ENCODE data around the gene FBXL5. TPM values are rescaled to one million over a fixed set of nuclear protein-coding genes. Genes with fewer than 3 reads are reported as not detected.

Gene FBXL5
- total RNA-seq, 1 experiment from 2014 or later: 69.6 TPM

GRCh38 chr4:15702941-15703403 is 47.8 kb upstream of the FBXL5 start, which contains the start of gene BST1:
Gene BST1, plus strand, starts transcription at chr4:15703065. Its CDS starts 80 bp downstream, at chr4:15703145.
- H3K27ac Mint-ChIP-seq: no peak within 1 kb of the TSS
- peaks cover 25% of the 10 kb centered on the region for H3K27me3 Mint-ChIP-seq (ENCODE audit: low read depth)
- peaks cover 19% of the 10 kb centered on the region for H3K9me3 Mint-ChIP-seq
- DNase-seq (ENCODE audit: low spot score) (peak; percentile 69), ATAC-seq (peak; percentile 82)
- H3K4me1 Mint-ChIP-seq: peaks cover 33% of the 10 kb centered on the region
- peak within 1 kb of the TSS; percentile 85 for H3K4me3 Mint-ChIP-seq
- POLR2A ChIA-PET: no interaction called here
- TF ChIP-seq CREB1 (CRISPR knock-in tag; IDR thresholded peaks at IDR 0.05) (no peak), TEAD1 (CRISPR knock-in tag; IDR thresholded peaks at IDR 0.05) (no peak), ZNF423 (CRISPR knock-in tag; IDR thresholded peaks at IDR 0.05) (no peak), MXD4 (CRISPR knock-in tag; IDR thresholded peaks at IDR 0.05; ENCODE audit: borderline replicate concordance) (no peak), RORB (CRISPR knock-in tag; IDR thresholded peaks at IDR 0.05) (no peak), ZBTB21 (CRISPR knock-in tag; IDR thresholded peaks at IDR 0.05; ENCODE audit: borderline replicate concordance) (0 out of 2 replicates have a peak, but pooled peaks have one; percentile 42), JAZF1 (CRISPR knock-in tag; IDR thresholded peaks at IDR 0.05) (no peak), NFE2L1 (CRISPR knock-in tag; IDR thresholded peaks at IDR 0.05) (0 out of 2 replicates have a peak, but pooled peaks have one; percentile 28), MAX (CRISPR knock-in tag; IDR thresholded peaks at IDR 0.05) (0 out of 2 replicates have a peak, but pooled peaks have one; percentile 32), E2F5 (CRISPR knock-in tag; IDR thresholded peaks at IDR 0.05) (0 out of 2 replicates have a peak, but pooled peaks have one; percentile 49), CBFB (CRISPR knock-in tag; IDR thresholded peaks at IDR 0.05; ENCODE audit: low read depth) (0 out of 2 replicates have a peak, but pooled peaks have one; percentile 42), ETV6 (CRISPR knock-in tag; IDR thresholded peaks at IDR 0.05) (peak; percentile 76), FOXP4 (CRISPR knock-in tag; IDR thresholded peaks at IDR 0.05) (0 out of 2 replicates have a peak, but pooled peaks have one; percentile 39), SP1 (CRISPR knock-in tag; conservative IDR thresholded peaks at IDR 0.05) (0 out of 2 replicates have a peak, but pooled peaks have one; percentile 20), TP53 (CRISPR knock-in tag; IDR thresholded peaks at IDR 0.05) (no peak)
- TF ChIP-seq, protein P1, sequence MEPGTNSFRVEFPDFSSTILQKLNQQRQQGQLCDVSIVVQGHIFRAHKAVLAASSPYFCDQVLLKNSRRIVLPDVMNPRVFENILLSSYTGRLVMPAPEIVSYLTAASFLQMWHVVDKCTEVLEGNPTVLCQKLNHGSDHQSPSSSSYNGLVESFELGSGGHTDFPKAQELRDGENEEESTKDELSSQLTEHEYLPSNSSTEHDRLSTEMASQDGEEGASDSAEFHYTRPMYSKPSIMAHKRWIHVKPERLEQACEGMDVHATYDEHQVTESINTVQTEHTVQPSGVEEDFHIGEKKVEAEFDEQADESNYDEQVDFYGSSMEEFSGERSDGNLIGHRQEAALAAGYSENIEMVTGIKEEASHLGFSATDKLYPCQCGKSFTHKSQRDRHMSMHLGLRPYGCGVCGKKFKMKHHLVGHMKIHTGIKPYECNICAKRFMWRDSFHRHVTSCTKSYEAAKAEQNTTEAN (CRISPR knock-in tag; IDR thresholded peaks at IDR 0.05): 0 out of 2 replicates have a peak, but pooled peaks have one; percentile 71
- TF ChIP-seq, protein P2, sequence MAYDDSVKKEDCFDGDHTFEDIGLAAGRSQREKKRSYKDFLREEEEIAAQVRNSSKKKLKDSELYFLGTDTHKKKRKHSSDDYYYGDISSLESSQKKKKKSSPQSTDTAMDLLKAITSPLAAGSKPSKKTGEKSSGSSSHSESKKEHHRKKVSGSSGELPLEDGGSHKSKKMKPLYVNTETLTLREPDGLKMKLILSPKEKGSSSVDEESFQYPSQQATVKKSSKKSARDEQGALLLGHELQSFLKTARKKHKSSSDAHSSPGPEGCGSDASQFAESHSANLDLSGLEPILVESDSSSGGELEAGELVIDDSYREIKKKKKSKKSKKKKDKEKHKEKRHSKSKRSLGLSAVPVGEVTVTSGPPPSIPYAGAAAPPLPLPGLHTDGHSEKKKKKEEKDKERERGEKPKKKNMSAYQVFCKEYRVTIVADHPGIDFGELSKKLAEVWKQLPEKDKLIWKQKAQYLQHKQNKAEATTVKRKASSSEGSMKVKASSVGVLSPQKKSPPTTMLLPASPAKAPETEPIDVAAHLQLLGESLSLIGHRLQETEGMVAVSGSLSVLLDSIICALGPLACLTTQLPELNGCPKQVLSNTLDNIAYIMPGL (CRISPR knock-in tag; IDR thresholded peaks at IDR 0.05): 0 out of 2 replicates have a peak, but pooled peaks have one; percentile 35
- H3K36me3 Mint-ChIP-seq: peaks cover 12% of the 10 kb centered on the region
- CTCF ChIA-PET: no interaction called here

DNA sequence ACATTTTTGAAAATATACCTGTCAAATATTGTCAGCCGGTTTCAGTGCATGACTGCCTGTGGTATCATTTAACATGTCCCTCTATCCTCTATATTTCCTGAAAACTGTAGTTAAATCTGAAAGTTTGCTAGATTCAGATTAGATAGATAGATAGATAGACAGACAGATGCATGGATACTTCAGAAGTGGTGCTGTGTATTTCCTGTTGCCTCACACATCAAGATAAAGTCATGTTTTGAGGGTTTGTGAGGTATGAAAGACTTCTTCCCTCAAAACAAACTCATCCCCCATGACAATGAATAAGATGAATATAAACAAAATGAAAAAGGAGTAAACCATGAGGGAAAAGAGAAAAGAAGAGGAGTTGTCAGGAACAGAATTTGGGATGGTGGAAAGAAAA is 41.7 kb upstream of the FBXL5 start:
- ATAC-seq (no peak), DNase-seq (ENCODE audit: low spot score) (no peak)
- H3K9me3 Mint-ChIP-seq: peaks cover 40% of the 10 kb centered on the region
- no peak overlapping the region for H3K27ac Mint-ChIP-seq
- POLR2A ChIA-PET: no interaction called here
- no peak overlapping the region for H3K4me3 Mint-ChIP-seq
- peaks cover 11% of the 10 kb centered on the region for H3K27me3 Mint-ChIP-seq (ENCODE audit: low read depth)
- H3K4me1 Mint-ChIP-seq: peaks cover 48% of the 10 kb centered on the region
- peaks cover 12% of the 10 kb centered on the region for H3K36me3 Mint-ChIP-seq
- CTCF ChIA-PET: no interaction called here
- TF ChIP-seq ZNF219 (CRISPR knock-in tag; IDR thresholded peaks at IDR 0.05; ENCODE audit: borderline replicate concordance) (no peak), NFE2L1 (CRISPR knock-in tag; IDR thresholded peaks at IDR 0.05) (no peak), TEAD4 (CRISPR knock-in tag; IDR thresholded peaks at IDR 0.05) (no peak), ZNF425 (CRISPR knock-in tag; conservative IDR thresholded peaks at IDR 0.05) (no peak), CBFB (CRISPR knock-in tag; IDR thresholded peaks at IDR 0.05; ENCODE audit: low read depth) (no peak), E2F4 (CRISPR knock-in tag; IDR thresholded peaks at IDR 0.05; ENCODE audit: borderline replicate concordance, low read depth) (no peak), ZBTB21 (CRISPR knock-in tag; IDR thresholded peaks at IDR 0.05; ENCODE audit: borderline replicate concordance) (no peak), ZNF396 (CRISPR knock-in tag; IDR thresholded peaks at IDR 0.05; ENCODE audit: borderline replicate concordance) (no peak), SP1 (CRISPR knock-in tag; conservative IDR thresholded peaks at IDR 0.05) (no peak)
